Heart left ventricle (tissue), 13 donors: ENCODE measurements around the gene MORN2.

Experiments
- POLR2A ChIP-seq, 2 donors: fragments of 450-650 bp; IDR thresholded peaks; one replicate each; pipeline ENCODE4 v1.6.1; 2017; ENCODE audit warnings: antibody characterized with exemption in 2 of 2, mild to moderate bottlenecking in 2 of 2, moderate library complexity in 2 of 2
- TF ChIP-seq, protein P1 (sequence below), 12 donors: fragments of 200-600 bp; sonication (generic) in 4 of 12; IDR thresholded peaks; one replicate each; pipeline versions ENCODE4 v1.5.0 to v1.8.0; 2018 to 2022; ENCODE audit warnings: antibody characterized with exemption in 12 of 12, mild to moderate bottlenecking in 5 of 12
- donor health status: ischemic (EF 13 %, LVEDD 7.1; RV severe dilation, severe dysfunction).
- donor health status: DM: no; HTN: yes; CAD: no.
- donor health status: DM: no; HTN: no; CAD: no.
- donor health status: ischemic (EF 25% LVEDD 6.9; RV normal size, moderate dysfunction).
- donor health status: ischemic (EF 25% LVEDD 5.7; RV mildly dilated, moderate dysfunction).
- donor health status: ischemic (EF 35%, LVEDD 5.7; RV mildly dilated, moderate dysfunction).
- donor health status: nonischemic (EF 11% LVEDD 7.7; RV severe dilation, severe dysfunction).
- donor health status: DM: yes; HTN: yes; CAD: no.
- donor health status: PGD.
- donor health status: ischemic (EF 29% LVEDD 5.4; RV normal size, mild dysfunction).
- donor health status: nonischemic (EF 23%, LVEDD 6.1; RV moderate dilation, normal function).

DNA sequence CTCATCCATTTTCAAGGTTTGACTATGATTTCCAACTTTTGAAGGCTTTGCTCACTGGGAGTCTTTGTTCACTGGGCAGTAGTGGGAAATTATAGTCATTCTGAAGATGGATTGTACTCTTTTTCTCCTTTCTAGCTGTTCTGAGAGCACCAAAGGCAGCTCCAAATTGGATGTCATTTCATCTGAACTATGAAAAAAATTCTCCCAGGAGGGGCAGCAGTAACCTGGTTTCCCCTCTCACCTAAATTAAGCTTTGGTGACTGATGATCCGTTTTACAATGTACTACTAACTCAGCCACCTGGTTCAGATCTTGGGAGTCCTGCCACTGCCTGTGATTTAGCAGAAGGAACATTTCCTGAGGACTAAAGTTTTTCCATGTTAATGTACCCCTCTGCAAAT is 31.5 kb downstream of the MORN2 start:
- TF ChIP-seq, protein P1, sequence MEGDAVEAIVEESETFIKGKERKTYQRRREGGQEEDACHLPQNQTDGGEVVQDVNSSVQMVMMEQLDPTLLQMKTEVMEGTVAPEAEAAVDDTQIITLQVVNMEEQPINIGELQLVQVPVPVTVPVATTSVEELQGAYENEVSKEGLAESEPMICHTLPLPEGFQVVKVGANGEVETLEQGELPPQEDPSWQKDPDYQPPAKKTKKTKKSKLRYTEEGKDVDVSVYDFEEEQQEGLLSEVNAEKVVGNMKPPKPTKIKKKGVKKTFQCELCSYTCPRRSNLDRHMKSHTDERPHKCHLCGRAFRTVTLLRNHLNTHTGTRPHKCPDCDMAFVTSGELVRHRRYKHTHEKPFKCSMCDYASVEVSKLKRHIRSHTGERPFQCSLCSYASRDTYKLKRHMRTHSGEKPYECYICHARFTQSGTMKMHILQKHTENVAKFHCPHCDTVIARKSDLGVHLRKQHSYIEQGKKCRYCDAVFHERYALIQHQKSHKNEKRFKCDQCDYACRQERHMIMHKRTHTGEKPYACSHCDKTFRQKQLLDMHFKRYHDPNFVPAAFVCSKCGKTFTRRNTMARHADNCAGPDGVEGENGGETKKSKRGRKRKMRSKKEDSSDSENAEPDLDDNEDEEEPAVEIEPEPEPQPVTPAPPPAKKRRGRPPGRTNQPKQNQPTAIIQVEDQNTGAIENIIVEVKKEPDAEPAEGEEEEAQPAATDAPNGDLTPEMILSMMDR (IDR thresholded peaks at IDR 0.05) = no peak
- TF ChIP-seq POLR2A (IDR thresholded peaks at IDR 0.05) = no peak
